ENCODE measurements around the gene ACTC1. TPM values are rescaled to one million over a fixed set of nuclear protein-coding genes. Genes with fewer than 3 reads are reported as not detected.

Gene ACTC1
- not detected in 2 replicates for total RNA-seq

GRCh38 chr15:34795267-34796081, at the start of gene ACTC1:
TSS of gene ACTC1 (minus strand) at chr15:34795549. CDS start at chr15:34794808, 741 bp downstream.

GRCh38 chr15:34754674-34755418, 40.5 kb downstream of the ACTC1 start, which contains the start of gene GJD2:
TSS of gene GJD2 (minus strand) at chr15:34754998. CDS start at chr15:34754488, 510 bp downstream.

Other genes starting within 250 kb of the ACTC1 start
- gene GOLGA8B, start 211.9 kb downstream of the ACTC1 start, total RNA-seq = 13.1 and 16.8 TPM in 2 replicates
- not detected in 2 replicates for gene GJD2, start 40.6 kb downstream of the ACTC1 start, total RNA-seq
- 16.5 and 22.4 TPM in 2 replicates for gene AQR, start 174.2 kb upstream of the ACTC1 start, total RNA-seq
- 10.9 and 12.1 TPM in 2 replicates for gene ZNF770, start 192.7 kb upstream of the ACTC1 start, total RNA-seq